ENCODE results near the gene PPP2R2B.

The PPP2R2B gene

GRCh38 chr5:146582051-146582596 is 296.4 kb downstream of the PPP2R2B start:
- Histone ChIP-seq H3K27ac (replicated peaks) (no peak overlapping the region), H3K4me3 (replicated peaks; ENCODE audit: insufficient read depth, low read length) (no peak overlapping the region), H3K27me3 (ENCODE audit: insufficient read depth, poor library complexity, severe bottlenecking) (no peaks in the 10 kb centered on the region)
- no peak for DNase-seq (ENCODE audit: low read depth in 1 of 2, low spot score in 1 of 2)
- no peak for TF ChIP-seq GABPA (IDR thresholded peaks at IDR 0.05; ENCODE audit: low read depth)
- no peak for TF ChIP-seq REST (IDR thresholded peaks at IDR 0.05; ENCODE audit: insufficient replicate concordance, low read depth)
- no peak for TF ChIP-seq CTCF (IDR thresholded peaks at IDR 0.05; ENCODE audit: insufficient read depth, low read length)

GRCh38 chr5:146580237-146580636 is 298.3 kb downstream of the PPP2R2B start:
- peak in 1 of 2 experiments; percentile 20 for DNase-seq (ENCODE audit: low read depth in 1 of 2, low spot score in 1 of 2)
- TF ChIP-seq GABPA (IDR thresholded peaks at IDR 0.05; ENCODE audit: low read depth) (no peak), SPI1 (IDR thresholded peaks at IDR 0.05; ENCODE audit: borderline replicate concordance, low read depth) (peak; percentile 86)
- Histone ChIP-seq H3K4me3 (replicated peaks; ENCODE audit: insufficient read depth, low read length) (no peak overlapping the region), H3K27ac (replicated peaks) (peak overlapping the region; percentile 38), H3K27me3 (ENCODE audit: insufficient read depth, poor library complexity, severe bottlenecking) (no peaks in the 10 kb centered on the region)

- no peak overlapping the region for H3K4me3 ChIP-seq (replicated peaks; ENCODE audit: insufficient read depth, low read length)
- TF ChIP-seq GABPA (IDR thresholded peaks at IDR 0.05; ENCODE audit: low read depth) (no peak), CTCF (IDR thresholded peaks at IDR 0.05; ENCODE audit: insufficient read depth, low read length) (no peak), POLR2AphosphoS5 (IDR thresholded peaks at IDR 0.05; ENCODE audit: low read depth) (no peak), SPI1 (IDR thresholded peaks at IDR 0.05; ENCODE audit: borderline replicate concordance, low read depth) (peak; percentile 84)
- peak in 1 of 2 experiments; percentile 59 for DNase-seq (ENCODE audit: low read depth in 1 of 2, low spot score in 1 of 2)
- H3K27me3 ChIP-seq (ENCODE audit: insufficient read depth, poor library complexity, severe bottlenecking) = no peaks in the 10 kb centered on the region
- H3K27ac ChIP-seq (replicated peaks) = peak overlapping the region; percentile 69
Measured at GRCh38 chr5:146574713-146575112, 303.8 kb downstream of the PPP2R2B start.

GRCh38 chr5:146568161-146568560 is 310.4 kb downstream of the PPP2R2B start:
- no peak overlapping the region for H3K4me3 ChIP-seq (replicated peaks; ENCODE audit: insufficient read depth, low read length)
- no peak for DNase-seq (ENCODE audit: low read depth in 1 of 2, low spot score in 1 of 2)
- H3K27ac ChIP-seq (replicated peaks) = no peak overlapping the region
- H3K27me3 ChIP-seq (ENCODE audit: insufficient read depth, poor library complexity, severe bottlenecking) = no peaks in the 10 kb centered on the region
- TF ChIP-seq POLR2AphosphoS5 (IDR thresholded peaks at IDR 0.05; ENCODE audit: low read depth) (no peak), GABPA (IDR thresholded peaks at IDR 0.05; ENCODE audit: low read depth) (no peak), CTCF (IDR thresholded peaks at IDR 0.05; ENCODE audit: insufficient read depth, low read length) (no peak), REST (IDR thresholded peaks at IDR 0.05; ENCODE audit: insufficient replicate concordance, low read depth) (no peak), SPI1 (IDR thresholded peaks at IDR 0.05; ENCODE audit: borderline replicate concordance, low read depth) (no peak)
